SK-N-SH (cell line): ENCODE measurements around the gene POU2F3.

ENCODE experiments used
- POLR2AphosphoS5 ChIP-seq: IDR thresholded peaks from 2 replicates; pipeline ENCODE4 v1.6.1; 2012; ENCODE audit warnings: low read depth, low read length
- RFX5 ChIP-seq: IDR thresholded peaks from 2 replicates; pipeline ENCODE4 v1.6.1; 2012; ENCODE audit warnings: mild to moderate bottlenecking, improper control_type of control experiment, low read length
- TF ChIP-seq, protein P1 (sequence below): IDR thresholded peaks from 2 replicates; pipeline ENCODE4 v1.4.0; 2012; ENCODE audit warnings: low read depth, borderline replicate concordance

DNA sequence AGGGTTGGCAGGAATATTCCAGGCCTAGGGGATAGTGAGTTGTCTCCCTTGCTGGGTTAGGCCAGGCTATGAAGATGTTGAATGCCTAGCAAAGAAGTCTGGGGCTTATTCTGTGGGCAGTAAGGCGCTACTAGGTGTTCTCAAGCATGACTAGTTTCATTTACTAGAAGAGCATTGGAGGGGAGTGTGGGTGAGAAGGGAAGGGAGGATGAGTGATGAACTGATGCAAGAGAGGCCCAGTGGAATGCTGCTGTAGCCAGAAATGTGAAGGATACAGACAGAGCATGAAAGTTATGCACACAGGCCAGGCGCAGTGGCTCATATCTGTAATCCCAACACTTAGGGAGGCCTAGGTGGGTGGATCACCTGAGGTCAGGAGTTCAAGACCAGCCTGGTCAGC, 33.5 kb downstream of the POU2F3 start:
- TF ChIP-seq, protein P1, sequence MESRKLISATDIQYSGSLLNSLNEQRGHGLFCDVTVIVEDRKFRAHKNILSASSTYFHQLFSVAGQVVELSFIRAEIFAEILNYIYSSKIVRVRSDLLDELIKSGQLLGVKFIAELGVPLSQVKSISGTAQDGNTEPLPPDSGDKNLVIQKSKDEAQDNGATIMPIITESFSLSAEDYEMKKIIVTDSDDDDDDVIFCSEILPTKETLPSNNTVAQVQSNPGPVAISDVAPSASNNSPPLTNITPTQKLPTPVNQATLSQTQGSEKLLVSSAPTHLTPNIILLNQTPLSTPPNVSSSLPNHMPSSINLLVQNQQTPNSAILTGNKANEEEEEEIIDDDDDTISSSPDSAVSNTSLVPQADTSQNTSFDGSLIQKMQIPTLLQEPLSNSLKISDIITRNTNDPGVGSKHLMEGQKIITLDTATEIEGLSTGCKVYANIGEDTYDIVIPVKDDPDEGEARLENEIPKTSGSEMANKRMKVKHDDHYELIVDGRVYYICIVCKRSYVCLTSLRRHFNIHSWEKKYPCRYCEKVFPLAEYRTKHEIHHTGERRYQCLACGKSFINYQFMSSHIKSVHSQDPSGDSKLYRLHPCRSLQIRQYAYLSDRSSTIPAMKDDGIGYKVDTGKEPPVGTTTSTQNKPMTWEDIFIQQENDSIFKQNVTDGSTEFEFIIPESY: no peak
- TF ChIP-seq RFX5 (no peak), POLR2AphosphoS5 (no peak)
